ENCODE results near the gene TMEM191C. TPM values are rescaled to one million over a fixed set of nuclear protein-coding genes. Genes with fewer than 3 reads are reported as not detected.
"Not testable (repeated sequence)": the region's sequence is repeated elsewhere in the genome, so short reads cannot be mapped to it uniquely, and the experiment has no call there.

Gene TMEM191C
- total RNA-seq, 8 experiments from 2014 or later, result 0.56 to 30.8 (median 5.7) TPM

GRCh38 chr22:21442123-21442522 lies 25.1 kb upstream of the TMEM191C start:
- H3K4me1 ChIP-seq (replicated peaks in 1 of 2), result peaks cover 9 to 11% of the 10 kb centered on the region in 2 donors
- H3K27ac ChIP-seq; in situ Hi-C loops (cut with MboI; ENCODE audit: low pct_unique_long_range_greater_than_20kb in 2 of 9, low sequenced_read_pairs in 9 of 9, unreplicated experiment in 9 of 9); H3K4me3 ChIP-seq: not testable (repeated sequence)
- no CpG with 5 or more reads among the region's 9 CpGs for WGBS, 10 experiments
- ATAC-seq (replicated peaks in 6 of 8), result peak; percentile 76 to 96 (median 93)

DNA sequence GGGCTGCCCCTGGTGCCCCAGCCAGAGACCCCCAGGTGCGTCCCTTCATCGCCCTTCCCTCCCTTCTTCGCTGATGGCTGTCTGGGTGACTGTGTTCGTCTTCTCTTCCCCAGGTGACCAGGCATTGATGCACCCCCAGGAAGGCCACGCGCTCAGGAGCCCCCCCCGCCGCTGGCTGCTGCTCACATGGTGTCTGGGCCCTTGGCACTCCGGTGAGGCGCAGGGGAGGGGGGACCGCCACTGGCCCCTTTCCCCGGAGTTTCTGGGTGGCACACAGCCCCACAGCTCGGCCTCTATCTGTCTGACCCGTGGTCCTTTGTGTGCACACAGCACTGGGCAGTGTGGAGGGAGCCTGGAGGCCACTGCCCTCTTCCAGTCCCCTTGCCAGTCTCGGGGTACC lies 24.5 kb upstream of the TMEM191C start:
- Histone ChIP-seq H3K27ac (peak overlapping the region; percentile 67 to 77), H3K4me1 (replicated peaks in 1 of 2) (peaks cover 9 to 11% of the 10 kb centered on the region in 2 donors)
- peak in 4 of 8 experiments; percentile 2 to 4 (median 2) for ATAC-seq (replicated peaks in 6 of 8)
- whole genome bisulfite sequencing, 10 experiments, result no CpG with 5 or more reads among the region's 15 CpGs
- H3K4me3 ChIP-seq; in situ Hi-C loops (cut with MboI; ENCODE audit: low pct_unique_long_range_greater_than_20kb in 2 of 9, low sequenced_read_pairs in 9 of 9, unreplicated experiment in 9 of 9): not testable (repeated sequence)

DNA sequence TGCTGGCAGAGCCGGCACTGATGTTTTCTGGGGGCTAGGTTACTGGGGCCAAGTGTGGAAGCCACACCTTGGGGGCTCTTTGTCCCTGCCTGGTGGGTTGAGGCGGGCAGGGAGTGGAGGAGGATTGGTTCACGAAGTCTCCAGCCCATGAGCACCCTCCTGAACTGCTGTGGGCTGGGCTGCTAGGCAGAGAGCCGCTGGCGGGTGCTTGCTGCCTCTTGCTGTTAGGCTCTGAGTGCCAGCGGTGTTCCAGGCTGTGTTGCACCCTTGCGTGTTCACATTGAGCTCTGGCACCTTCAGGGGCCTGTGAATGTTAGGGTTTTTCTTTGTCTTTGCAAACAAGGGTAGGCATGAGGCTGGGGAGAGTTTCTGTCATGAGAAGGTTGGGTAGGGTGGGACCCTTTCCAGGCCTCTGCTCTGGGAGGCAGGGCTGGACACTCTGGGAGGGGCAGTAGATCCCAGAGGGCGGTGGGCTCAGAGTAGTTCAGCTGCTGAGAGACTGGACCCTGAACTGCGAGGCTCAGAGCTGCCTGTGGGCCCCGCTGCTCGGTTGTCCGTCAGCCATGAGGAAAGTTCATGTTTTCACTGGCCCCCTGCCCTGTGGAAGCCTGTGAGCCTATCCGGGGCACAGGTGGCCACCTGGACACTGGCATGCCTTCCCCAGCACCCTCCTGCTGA lies 24.0 kb upstream of the TMEM191C start:
- peaks cover 10 to 11% of the 10 kb centered on the region in 2 donors for H3K4me1 ChIP-seq (replicated peaks in 1 of 2)
- H3K4me3 ChIP-seq, result no peak overlapping the region
- no peak for ATAC-seq (replicated peaks in 6 of 8)
- 80 to 100% (median 100%) methylated on average over 1 to 2 of the region's 13 CpGs; no CpG with 5 or more reads in 4 of the 10 experiments for WGBS, 10 experiments
- in situ Hi-C loops (cut with MboI; ENCODE audit: low pct_unique_long_range_greater_than_20kb in 2 of 9, low sequenced_read_pairs in 9 of 9, unreplicated experiment in 9 of 9), result no loop called here
- H3K27ac ChIP-seq, result peak overlapping the region; percentile 67 to 77

DNA sequence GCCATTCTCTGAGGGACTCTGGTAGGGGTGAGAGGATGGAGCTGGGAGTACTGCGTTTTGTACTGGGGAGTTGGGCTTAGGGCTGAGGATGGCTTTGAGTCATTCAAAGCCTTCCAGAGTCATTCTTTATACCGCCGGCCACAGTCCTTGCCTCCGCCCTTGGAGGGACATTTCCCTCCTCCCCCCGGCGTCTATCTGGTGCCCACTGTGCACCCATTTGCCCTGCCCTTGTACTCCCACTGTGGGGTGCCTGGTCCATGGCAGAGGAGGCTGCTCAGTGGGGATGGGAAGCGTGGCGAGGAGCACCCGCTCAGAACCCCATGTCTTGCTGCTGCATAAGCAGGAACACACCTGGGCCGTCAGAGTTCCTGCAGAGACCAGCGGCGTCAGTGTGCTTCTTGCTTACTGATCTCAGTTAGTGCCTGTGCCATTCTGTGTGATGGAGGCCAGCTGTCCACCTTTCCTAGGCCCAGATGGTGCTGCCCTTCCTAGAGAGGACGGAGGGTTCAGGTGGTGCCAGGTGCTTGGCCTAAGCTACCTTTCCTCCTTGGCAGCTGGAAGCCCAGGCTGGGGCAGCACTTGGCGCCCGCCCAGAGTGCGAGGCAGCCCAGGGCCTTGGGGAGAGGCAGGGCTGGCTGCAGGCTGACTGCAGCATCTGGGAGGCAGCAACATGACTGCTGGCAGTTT lies 23.3 kb upstream of the TMEM191C start:
- 75 to 100% (median 86%) methylated on average over 1 to 11 of the region's 16 CpGs; no CpG with 5 or more reads in 3 of the 10 experiments for WGBS, 10 experiments
- ATAC-seq (replicated peaks in 6 of 8), result no peak
- peaks cover 15 to 16% of the 10 kb centered on the region in 2 donors for H3K4me1 ChIP-seq (replicated peaks in 1 of 2)
- in situ Hi-C loops (cut with MboI; ENCODE audit: low pct_unique_long_range_greater_than_20kb in 2 of 9, low sequenced_read_pairs in 9 of 9, unreplicated experiment in 9 of 9), result no loop called here
- H3K27ac ChIP-seq, result peak overlapping the region; percentile 13 to 77
- no peak overlapping the region for H3K4me3 ChIP-seq

- ATAC-seq (replicated peaks in 6 of 8), result no peak
- 97 to 100% methylated on average over 6 to 15 of the region's 35 CpGs; no CpG with 5 or more reads in 8 of the 10 experiments for WGBS, 10 experiments
- in situ Hi-C loops (cut with MboI; ENCODE audit: low pct_unique_long_range_greater_than_20kb in 2 of 9, low sequenced_read_pairs in 9 of 9, unreplicated experiment in 9 of 9), result no loop called here
- H3K27ac ChIP-seq, result peak overlapping the region; percentile 28 to 46
- H3K4me1 ChIP-seq (replicated peaks in 1 of 2), result peaks cover 25% of the 10 kb centered on the region in 2 donors
- no peak overlapping the region for H3K4me3 ChIP-seq
Observed at GRCh38 chr22:21444701-21445436, 22.3 kb upstream of the TMEM191C start.

DNA sequence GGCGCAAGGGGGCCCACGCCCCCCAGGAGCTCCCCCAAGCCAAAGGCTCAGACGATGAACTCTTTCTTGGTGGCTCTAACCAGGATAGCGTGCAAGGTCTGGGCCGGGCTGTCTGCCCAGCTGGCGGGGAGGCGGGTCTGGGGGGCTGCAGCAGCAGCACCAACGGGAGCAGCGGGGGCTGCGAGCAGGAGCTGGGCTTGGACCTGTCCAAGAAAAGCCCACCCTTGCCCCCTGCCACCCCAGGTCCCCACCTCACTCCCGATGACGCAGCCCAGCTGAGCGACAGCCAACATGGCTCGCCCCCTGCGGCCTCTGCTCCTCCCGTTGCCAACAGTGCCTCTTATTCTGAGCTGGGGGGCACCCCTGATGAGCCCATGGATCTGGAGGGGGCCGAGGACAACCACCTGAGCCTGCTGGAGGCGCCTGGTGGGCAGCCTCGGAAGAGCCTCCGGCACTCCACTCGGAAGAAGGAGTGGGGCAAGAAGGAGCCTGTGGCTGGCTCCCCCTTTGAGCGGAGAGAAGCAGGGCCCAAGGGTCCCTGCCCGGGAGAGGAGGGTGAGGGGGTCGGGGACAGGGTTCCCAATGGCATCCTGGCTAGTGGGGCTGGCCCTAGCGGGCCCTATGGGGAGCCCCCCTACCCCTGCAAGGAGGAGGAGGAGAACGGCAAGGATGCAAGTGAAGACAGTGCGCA lies 21.6 kb upstream of the TMEM191C start:
- Histone ChIP-seq H3K4me3 (no peak overlapping the region), H3K27ac (peak overlapping the region; percentile 28 to 46), H3K4me1 (replicated peaks in 1 of 2) (peaks cover 32% of the 10 kb centered on the region in 2 donors)
- WGBS, 10 experiments, result 79 to 100% methylated on average over 1 to 3 of the region's 27 CpGs; no CpG with 5 or more reads in 8 of the 10 experiments
- in situ Hi-C loops (cut with MboI; ENCODE audit: low pct_unique_long_range_greater_than_20kb in 2 of 9, low sequenced_read_pairs in 9 of 9, unreplicated experiment in 9 of 9), result no loop called here
- ATAC-seq (replicated peaks in 6 of 8), result no peak

- H3K4me3 ChIP-seq, result no peak overlapping the region
- WGBS, 10 experiments, result 90 to 100% (median 100%) methylated on average over 1 to 2 of the region's 49 CpGs; no CpG with 5 or more reads in 7 of the 10 experiments
- no peak for ATAC-seq (replicated peaks in 6 of 8)
- in situ Hi-C loops (cut with MboI; ENCODE audit: low pct_unique_long_range_greater_than_20kb in 2 of 9, low sequenced_read_pairs in 9 of 9, unreplicated experiment in 9 of 9), result no loop called here
- peaks cover 39% of the 10 kb centered on the region in 2 donors for H3K4me1 ChIP-seq (replicated peaks in 1 of 2)
- no peak overlapping the region for H3K27ac ChIP-seq
Observed at GRCh38 chr22:21446128-21446826, 20.9 kb upstream of the TMEM191C start.

DNA sequence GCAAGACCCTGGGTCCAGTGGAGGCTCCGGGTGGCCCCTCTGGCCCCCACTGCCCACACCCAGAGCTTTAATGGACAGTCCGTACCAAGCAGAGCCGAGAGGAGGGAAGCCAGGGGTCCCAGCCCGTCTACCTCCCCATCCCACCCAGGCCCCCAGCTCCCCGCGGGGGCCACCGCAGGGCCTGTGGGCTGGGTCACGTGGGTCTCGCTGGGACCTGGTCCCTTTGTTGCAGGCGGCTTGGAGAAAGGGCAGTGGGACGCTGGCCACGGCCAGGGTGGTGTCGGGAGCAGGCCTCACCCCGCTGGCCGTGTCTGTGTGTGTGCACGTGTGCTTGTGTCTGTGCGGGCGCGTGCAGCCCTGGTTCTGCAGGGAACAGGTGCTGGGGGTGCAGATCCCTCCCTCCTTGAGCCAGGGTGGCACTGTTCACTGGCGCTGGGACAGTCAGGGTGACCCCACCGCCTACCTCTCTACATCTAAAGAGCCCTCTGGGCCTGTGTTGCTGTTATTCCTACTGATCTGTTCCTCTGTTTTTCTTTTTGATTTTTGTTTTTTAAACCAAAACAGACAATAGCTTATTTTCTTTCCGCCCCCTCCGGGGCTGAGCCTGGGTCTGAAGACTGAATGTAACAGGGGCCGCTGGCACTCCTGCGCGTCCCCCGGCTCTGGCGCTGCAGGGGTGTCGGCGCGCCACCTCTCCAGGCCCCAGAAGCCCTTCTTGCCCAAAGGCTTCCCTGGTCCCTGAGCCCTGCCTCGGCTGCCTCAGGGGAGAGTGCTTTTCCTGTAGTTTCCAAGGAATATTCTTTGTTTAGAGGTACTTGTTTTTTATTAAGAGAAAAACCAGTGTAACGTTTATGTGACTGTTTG lies 20.1 kb upstream of the TMEM191C start:
- no peak for ATAC-seq (replicated peaks in 6 of 8)
- WGBS, 10 experiments, result 70 to 100% (median 96%) methylated on average over 1 to 8 of the region's 33 CpGs; no CpG with 5 or more reads in 3 of the 10 experiments
- peaks cover 46 to 47% of the 10 kb centered on the region in 2 donors for H3K4me1 ChIP-seq (replicated peaks in 1 of 2)
- no peak overlapping the region for H3K4me3 ChIP-seq
- no peak overlapping the region for H3K27ac ChIP-seq
- in situ Hi-C loops (cut with MboI; ENCODE audit: low pct_unique_long_range_greater_than_20kb in 2 of 9, low sequenced_read_pairs in 9 of 9, unreplicated experiment in 9 of 9), result no loop called here

GRCh38 chr22:21447694-21448402 lies 19.3 kb upstream of the TMEM191C start:
- H3K27ac ChIP-seq, result peak overlapping the region in 1 of 2 donors; percentile 52
- H3K4me3 ChIP-seq, result no peak overlapping the region
- WGBS, 10 experiments, result 80 to 100% (median 95%) methylated on average over 1 to 6 of the region's 22 CpGs; no CpG with 5 or more reads in 6 of the 10 experiments
- in situ Hi-C loops (cut with MboI; ENCODE audit: low pct_unique_long_range_greater_than_20kb in 2 of 9, low sequenced_read_pairs in 9 of 9, unreplicated experiment in 9 of 9), result no loop called here
- ATAC-seq (replicated peaks in 6 of 8), result peak in 3 of 8 experiments; percentile 15 to 42 (median 31)
- H3K4me1 ChIP-seq (replicated peaks in 1 of 2), result peaks cover 45 to 46% of the 10 kb centered on the region in 2 donors

- peaks cover 37 to 38% of the 10 kb centered on the region in 2 donors for H3K4me1 ChIP-seq (replicated peaks in 1 of 2)
- WGBS, 10 experiments, result 83 to 100% (median 95%) methylated on average over 1 to 16 of the region's 23 CpGs; no CpG with 5 or more reads in 1 of the 10 experiments
- no peak for ATAC-seq (replicated peaks in 6 of 8)
- peak overlapping the region in 1 of 2 donors; percentile 52 for H3K27ac ChIP-seq
- H3K4me3 ChIP-seq, result no peak overlapping the region
- in situ Hi-C loops (cut with MboI; ENCODE audit: low pct_unique_long_range_greater_than_20kb in 2 of 9, low sequenced_read_pairs in 9 of 9, unreplicated experiment in 9 of 9), result no loop called here
Observed at GRCh38 chr22:21448627-21449416, 18.4 kb upstream of the TMEM191C start.
